H1 (cell line): ENCODE results near the gene FAM184B. TPM values are rescaled to one million over a fixed set of nuclear protein-coding genes. Genes with fewer than 3 reads are reported as not detected.

Source experiments
- FOSL1 ChIP-seq: IDR thresholded peaks from 2 replicates; pipeline ENCODE4 v1.6.1; 2011; ENCODE audit warnings: mild to moderate bottlenecking, low read depth, low read length, moderate library complexity; ENCODE audit not compliant: insufficient read depth
- POLR2AphosphoS5 ChIP-seq: IDR thresholded peaks from 2 replicates; pipeline ENCODE4 v1.6.1; 2011; ENCODE audit warnings: low read depth, low read length
- RAD21 ChIP-seq, 2 experiments: IDR thresholded peaks in 1 of 2; conservative IDR thresholded peaks in 1 of 2; 2 replicates each; pipeline ENCODE4 v1.6.1; 2011; ENCODE audit warnings: low read depth in 2 of 2, low read length in 2 of 2, improper control_type of control experiment in 1 of 2, inconsistent platforms in 1 of 2, mild to moderate bottlenecking in 1 of 2, moderate library complexity in 1 of 2
- polyA plus RNA-seq, 7 experiments: library from polyadenylated mRNA; depleted of rRNA in 3 of 7; stranded (reverse) in 5 of 7; unstranded in 2 of 7; fragments of >200 nt in 5 of 7; fragments of 200-250 nt in 2 of 7; gene quantifications; 1 replicate in 5 of 7; 2 replicates in 1 of 7; 4 replicates in 1 of 7; pipeline versions ENCODE4 v1.2.1 to v1.2.3, GENCODE V29; 2011 to 2013; ENCODE audit warnings: missing spikeins in 2 of 7, mixed read lengths in 2 of 7
- total RNA-seq: library from RNA; stranded (reverse); fragmentation: NEBNext Ultra II Directional; extraction: Animal tissue kit (Norgen Biotek cat#: 25700); gene quantifications from 2 replicates; pipeline ENCODE4 v1.2.1, GENCODE V29; 2021
- TF ChIP-seq, protein P1 (sequence below): IDR thresholded peaks from 2 replicates; pipeline ENCODE4 v1.6.1; 2011; ENCODE audit warnings: low read depth, mild to moderate bottlenecking, low read length; ENCODE audit not compliant: insufficient read depth

FAM184B gene
- total and polyA plus RNA-seq, 2 of the 8 experiments (the other 6 are each of a cell fraction or from before 2014, with no cell fraction given): 0.05 to 0.39 TPM

- no peak for TF ChIP-seq FOSL1
- TF ChIP-seq RAD21 (IDR thresholded peaks at IDR 0.05 in 1 of 2, conservative IDR thresholded peaks at IDR 0.05 in 1 of 2; ENCODE audit: low read depth in 2 of 2, low read length in 2 of 2): no peak
- TF ChIP-seq, protein P1, sequence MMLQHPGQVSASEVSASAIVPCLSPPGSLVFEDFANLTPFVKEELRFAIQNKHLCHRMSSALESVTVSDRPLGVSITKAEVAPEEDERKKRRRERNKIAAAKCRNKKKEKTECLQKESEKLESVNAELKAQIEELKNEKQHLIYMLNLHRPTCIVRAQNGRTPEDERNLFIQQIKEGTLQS: no peak
- TF ChIP-seq POLR2AphosphoS5: no peak
Observed at GRCh38 chr4:17715511-17715910, 65.9 kb downstream of the FAM184B start (continued).
